Tibial artery (tissue), 4 donors: ENCODE measurements around the gene HES7.

Experiments
- DNase-seq, 2 donors: peaks; one replicate each; pipeline ENCODE4 v3.0.0-alpha.2; 2019
- H3K27ac ChIP-seq, 2 donors: fragments of 200-600 bp; sonication (generic) in 1 of 2; 1 replicate in 1 of 2; 2 replicates in 1 of 2; pipeline ENCODE4 v1.5.1; 2018 to 2019; ENCODE audit warnings: mild to moderate bottlenecking in 1 of 2
- H3K27me3 ChIP-seq, 2 donors: fragments of 200-600 bp; sonication (generic) in 1 of 2; one replicate each; pipeline versions ENCODE4 v1.5.1 to v1.6.0; 2016 to 2019
- H3K36me3 ChIP-seq, 3 donors: fragments of 200-600 bp; sonication (generic) in 2 of 3; one replicate each; pipeline ENCODE4 v1.5.1; 2016 to 2019; ENCODE audit warnings: mild to moderate bottlenecking in 2 of 3
- H3K4me1 ChIP-seq, 4 donors: fragments of 200-600 bp; sonication (generic) in 2 of 4; 1 replicate in 3 of 4; 2 replicates in 1 of 4; pipeline ENCODE4 v1.5.1; 2016 to 2019
- H3K4me3 ChIP-seq, 2 donors: fragments of 200-600 bp; sonication (generic) in 1 of 2; 1 replicate in 1 of 2; 2 replicates in 1 of 2; pipeline ENCODE4 v1.5.1; 2018 to 2019; ENCODE audit warnings: mild to moderate bottlenecking in 2 of 2
- H3K9me3 ChIP-seq, 3 donors: fragments of 200-600 bp; sonication (generic) in 1 of 3; one replicate each; pipeline ENCODE4 v1.5.1; 2016 to 2019
- CTCF ChIP-seq, 2 experiments: fragments of 200-600 bp in 1 of 2; fragments of 450-650 bp in 1 of 2; IDR thresholded peaks; one replicate each; pipeline ENCODE4 v1.5.1; 2017 to 2019; ENCODE audit warnings: antibody characterized with exemption in 2 of 2, mild to moderate bottlenecking in 1 of 2, moderate library complexity in 1 of 2
- intact Hi-C: fragments of 100-400 bp; cut with DNase I; formaldehyde crosslinking; loops from one replicate; pipeline ENCODE4 v1.15.0; 2023; ENCODE audit warnings: low total_unique reads

The HES7 gene

GRCh38 chr17:8100763-8101162 is 23.1 kb downstream of the HES7 start:
- H3K27me3 ChIP-seq: peaks cover 0 to 10% of the 10 kb centered on the region in 2 donors
- DNase-seq: no peak
- no peak overlapping the region for H3K27ac ChIP-seq
- intact Hi-C loops: no loop called here
- no peaks in the 10 kb centered on the region for H3K36me3 ChIP-seq
- H3K9me3 ChIP-seq: no peaks in the 10 kb centered on the region
- TF ChIP-seq CTCF (IDR thresholded peaks at IDR 0.05): no peak
- no peaks in the 10 kb centered on the region for H3K4me1 ChIP-seq
- no peak overlapping the region for H3K4me3 ChIP-seq

GRCh38 chr17:8100111-8100510 is 23.8 kb downstream of the HES7 start:
- Histone ChIP-seq H3K36me3 (no peaks in the 10 kb centered on the region), H3K4me1 (no peaks in the 10 kb centered on the region), H3K27me3 (peaks cover 0 to 14% of the 10 kb centered on the region in 2 donors), H3K4me3 (no peak overlapping the region), H3K9me3 (no peaks in the 10 kb centered on the region), H3K27ac (no peak overlapping the region)
- intact Hi-C loops: no loop called here
- no peak for DNase-seq
- no peak for TF ChIP-seq CTCF (IDR thresholded peaks at IDR 0.05)

- Histone ChIP-seq H3K4me1 (no peaks in the 10 kb centered on the region), H3K36me3 (no peaks in the 10 kb centered on the region), H3K4me3 (no peak overlapping the region), H3K27ac (no peak overlapping the region), H3K9me3 (no peaks in the 10 kb centered on the region), H3K27me3 (peaks cover 0 to 41% of the 10 kb centered on the region in 2 donors)
- no peak for TF ChIP-seq CTCF (IDR thresholded peaks at IDR 0.05)
- no peak for DNase-seq
- intact Hi-C loops: no loop called here
Observed at GRCh38 chr17:8096541-8096940, 27.4 kb downstream of the HES7 start.

- DNase-seq: no peak
- no peak for TF ChIP-seq CTCF (IDR thresholded peaks at IDR 0.05)
- peaks cover 0 to 53% of the 10 kb centered on the region in 2 donors for H3K27me3 ChIP-seq
- H3K36me3 ChIP-seq: no peaks in the 10 kb centered on the region
- H3K9me3 ChIP-seq: no peaks in the 10 kb centered on the region
- no peaks in the 10 kb centered on the region for H3K4me1 ChIP-seq
- no peak overlapping the region for H3K4me3 ChIP-seq
- no peak overlapping the region for H3K27ac ChIP-seq
- intact Hi-C loops: no loop called here
Observed at GRCh38 chr17:8095361-8095760, 28.5 kb downstream of the HES7 start.

GRCh38 chr17:8091033-8091687 is 32.7 kb downstream of the HES7 start:
- intact Hi-C loops: no loop called here
- DNase-seq: no peak
- Histone ChIP-seq H3K4me3 (no peak overlapping the region), H3K27ac (no peak overlapping the region), H3K4me1 (no peaks in the 10 kb centered on the region), H3K36me3 (no peaks in the 10 kb centered on the region), H3K9me3 (no peaks in the 10 kb centered on the region), H3K27me3 (peaks cover 0 to 79% of the 10 kb centered on the region in 2 donors)
- TF ChIP-seq CTCF (IDR thresholded peaks at IDR 0.05): no peak

GRCh38 chr17:8089728-8090127 is 34.2 kb downstream of the HES7 start:
- TF ChIP-seq CTCF (IDR thresholded peaks at IDR 0.05): no peak
- H3K27ac ChIP-seq: no peak overlapping the region
- no peak overlapping the region for H3K4me3 ChIP-seq
- H3K27me3 ChIP-seq: peaks cover 0 to 80% of the 10 kb centered on the region in 2 donors
- H3K9me3 ChIP-seq: no peaks in the 10 kb centered on the region
- no peaks in the 10 kb centered on the region for H3K4me1 ChIP-seq
- intact Hi-C loops: no loop called here
- no peaks in the 10 kb centered on the region for H3K36me3 ChIP-seq
- DNase-seq: no peak
